CD1c-positive myeloid dendritic cell (primary cell): ENCODE results near the gene DCTN4.
A peak's percentile ranks its signal among the peaks of the same experiment; 100 is the strongest.

ENCODE experiments used
- DNase-seq: peaks from one replicate; pipeline ENCODE4 v3.0.0-alpha.2; 2016; ENCODE audit errors: extremely low spot score

The DCTN4 gene

DNA sequence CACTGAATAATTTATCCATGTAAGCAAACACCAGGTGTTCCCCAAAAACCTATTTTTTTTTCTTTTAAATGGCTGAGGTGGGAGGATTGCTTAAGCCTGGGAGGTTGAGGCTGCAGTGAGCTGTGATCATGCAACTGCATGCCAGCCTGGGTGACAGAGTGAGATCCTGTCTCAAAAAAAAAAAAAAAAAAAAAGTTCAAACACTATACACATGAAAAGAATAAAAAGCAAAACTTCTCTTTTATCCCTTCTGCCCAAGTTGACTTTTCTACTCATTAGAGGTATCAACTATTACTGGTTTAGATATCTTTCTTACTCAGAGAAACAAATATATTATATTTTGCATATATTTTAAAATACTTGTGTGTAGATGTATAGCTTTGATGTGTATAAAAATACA, 17.8 kb downstream of the DCTN4 start:
- DNase-seq, result no peak

DNA sequence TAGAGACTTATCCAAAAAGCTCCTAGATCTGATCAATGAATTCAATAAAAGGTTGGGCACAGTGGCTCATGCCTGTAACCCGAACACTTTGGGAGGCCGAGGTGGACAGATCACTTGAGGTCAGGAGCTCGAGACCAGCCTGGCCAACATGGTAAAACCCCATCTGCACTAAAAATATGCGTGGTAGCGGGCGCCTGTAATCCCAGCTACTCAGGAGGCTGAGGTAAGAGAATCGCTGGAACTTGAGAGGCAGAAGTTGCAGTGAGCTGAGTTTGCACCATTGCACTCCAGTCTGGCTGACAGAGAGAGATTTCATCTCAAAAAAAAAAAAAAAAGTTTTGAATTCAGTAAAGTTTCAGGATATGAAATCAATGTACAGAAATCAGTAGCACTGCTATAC, 20.0 kb downstream of the DCTN4 start:
- no peak for DNase-seq

DNA sequence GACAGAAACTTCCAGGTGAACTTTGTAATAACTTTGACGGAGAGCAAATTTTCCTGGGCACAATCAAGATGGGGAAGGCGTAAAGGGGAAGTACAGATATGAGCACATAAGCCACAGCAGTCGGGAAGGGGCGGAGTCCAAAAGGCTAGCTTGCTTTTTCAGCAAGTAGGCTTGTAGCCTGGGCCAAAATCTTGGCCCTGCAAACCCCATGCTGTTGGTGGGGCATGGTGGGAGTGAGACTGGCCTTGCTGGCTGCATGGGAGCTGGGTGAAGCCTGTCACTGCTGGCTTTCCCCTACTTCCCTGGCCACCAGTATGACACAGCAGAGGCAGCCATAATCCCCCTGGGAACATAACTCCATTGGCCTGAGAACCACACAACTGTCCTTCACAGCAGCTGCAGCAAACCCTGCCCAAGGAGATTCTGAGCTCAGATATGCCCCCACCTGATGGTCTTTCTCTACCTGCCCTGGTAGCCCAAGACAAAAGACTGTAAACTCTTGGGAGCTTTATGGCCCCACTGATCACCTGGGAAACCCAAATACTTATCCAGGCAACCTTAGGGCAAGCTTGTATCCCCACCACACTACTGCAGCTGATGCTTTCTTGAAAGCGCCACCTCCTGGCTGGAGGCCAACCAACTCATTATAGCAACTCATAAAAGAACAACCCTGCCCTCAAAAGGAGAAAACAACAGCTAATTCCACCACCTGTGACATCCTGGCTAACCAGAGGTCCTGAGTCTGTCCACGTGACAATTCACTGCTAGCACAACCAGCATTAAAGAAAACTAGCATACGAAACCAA, 24.0 kb downstream of the DCTN4 start:
- DNase-seq, result peak; percentile 86

DNA sequence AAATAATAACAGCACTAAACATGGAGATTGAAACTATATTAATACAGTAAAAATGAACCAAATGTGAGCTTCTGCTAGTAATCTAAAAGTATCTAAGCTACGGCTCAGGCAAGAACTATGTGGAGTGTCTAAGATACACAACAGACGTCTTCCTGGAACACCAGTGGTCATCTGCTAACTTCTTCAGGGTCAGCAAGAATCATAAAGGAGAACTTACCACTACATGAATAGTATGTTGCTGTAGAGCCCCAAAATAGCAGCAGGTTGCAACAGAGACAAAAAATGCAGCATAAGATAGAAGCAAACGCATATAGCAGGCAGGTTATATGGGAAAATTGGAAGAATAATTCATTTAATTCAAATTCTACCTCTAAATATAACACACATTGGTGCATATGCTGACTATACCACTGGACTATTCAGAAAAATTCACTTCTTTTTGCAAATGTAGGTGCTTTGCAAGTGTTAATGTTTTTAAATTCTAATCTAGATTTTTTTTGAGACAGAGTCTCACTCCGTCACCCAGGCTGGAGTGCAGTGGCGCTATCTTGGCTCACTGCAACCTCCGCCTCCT, 27.1 kb downstream of the DCTN4 start:
- DNase-seq, result peak; percentile 14

DNA sequence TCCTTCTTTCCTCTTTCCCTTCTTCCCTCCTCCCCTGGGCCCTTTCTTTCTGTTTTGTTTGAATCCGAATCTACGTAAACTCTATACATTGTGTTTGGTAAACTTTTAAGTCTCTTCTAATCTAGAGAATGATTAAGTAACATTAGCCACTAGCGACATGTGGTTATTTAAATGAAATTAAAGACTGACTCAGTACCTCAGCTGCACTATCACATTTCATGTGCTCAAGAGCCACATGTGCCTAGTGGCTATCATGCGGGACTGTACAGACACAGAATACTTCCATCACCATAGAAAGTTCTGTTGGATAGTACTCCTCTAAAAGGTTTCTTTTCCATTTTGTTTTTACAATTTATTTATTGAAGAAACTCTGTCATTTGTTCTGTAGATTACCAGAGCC, 29.0 kb downstream of the DCTN4 start:
- no peak for DNase-seq

DNA sequence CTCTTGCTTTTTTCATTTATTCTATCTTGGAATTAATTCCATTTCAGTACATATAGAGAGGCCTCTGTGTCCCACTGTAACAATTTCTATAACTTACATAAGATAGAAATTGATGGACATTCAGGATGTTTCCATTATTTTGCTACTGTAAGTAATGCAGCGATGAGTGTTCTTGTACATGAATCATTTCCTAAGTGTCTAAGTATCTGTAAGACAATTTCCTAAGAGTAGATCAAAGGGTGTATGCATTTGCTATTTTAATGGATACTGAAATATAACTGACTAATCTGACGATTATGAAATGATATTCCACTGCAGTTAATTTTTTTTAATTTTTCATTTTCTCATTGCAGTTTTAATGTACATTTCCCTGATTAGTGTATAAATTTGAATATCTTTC, 35.0 kb downstream of the DCTN4 start:
- DNase-seq, result no peak

DNA sequence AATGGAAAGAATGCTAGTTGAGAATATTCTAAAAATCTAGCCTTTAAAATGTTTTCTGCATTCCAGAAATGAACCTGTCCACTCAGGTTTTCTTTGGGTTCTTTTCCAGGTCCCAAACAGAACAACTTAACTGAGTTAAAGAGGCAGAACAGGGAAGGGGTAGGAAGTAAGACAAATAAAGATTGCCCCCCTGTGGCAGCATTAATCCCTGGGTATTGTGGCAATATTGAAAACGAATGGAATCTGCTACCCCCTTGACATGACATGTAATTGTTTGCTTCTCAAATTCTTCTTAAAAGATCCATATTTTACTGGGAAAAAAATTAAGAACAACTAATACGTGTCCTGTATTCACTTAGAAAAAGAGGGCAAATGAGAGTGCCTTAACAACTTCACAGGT, 48.7 kb downstream of the DCTN4 start:
- no peak for DNase-seq

DNA sequence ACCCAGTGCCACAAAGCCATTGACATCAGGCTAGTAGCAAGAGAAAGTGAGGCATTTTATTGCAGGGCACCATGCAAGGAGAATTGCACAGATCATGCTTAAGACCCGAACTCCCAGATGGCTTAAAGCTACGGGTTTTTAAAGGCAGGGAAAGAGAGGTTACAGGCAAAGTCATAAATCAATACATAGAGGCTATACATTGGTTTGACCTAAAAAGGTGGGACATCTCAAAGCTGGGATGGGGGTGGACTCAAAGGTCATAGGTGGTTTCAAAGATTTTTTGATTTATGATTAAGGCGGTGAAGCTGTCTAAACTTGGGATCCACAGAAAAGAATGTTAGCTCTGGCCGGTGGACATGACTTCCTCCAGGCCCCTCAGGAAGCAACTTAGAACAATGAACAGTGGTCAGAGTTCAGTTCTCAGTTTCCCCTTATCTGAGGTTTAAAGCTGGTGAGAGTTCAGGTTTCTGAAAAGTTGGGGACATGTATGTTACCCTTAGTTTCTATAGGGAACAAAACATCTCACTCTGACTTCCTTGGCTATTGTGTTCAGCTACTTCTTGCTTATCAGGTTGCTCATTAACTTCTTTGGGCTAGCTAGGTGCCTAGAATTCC, 51.9 kb downstream of the DCTN4 start:
- DNase-seq, result no peak

DNA sequence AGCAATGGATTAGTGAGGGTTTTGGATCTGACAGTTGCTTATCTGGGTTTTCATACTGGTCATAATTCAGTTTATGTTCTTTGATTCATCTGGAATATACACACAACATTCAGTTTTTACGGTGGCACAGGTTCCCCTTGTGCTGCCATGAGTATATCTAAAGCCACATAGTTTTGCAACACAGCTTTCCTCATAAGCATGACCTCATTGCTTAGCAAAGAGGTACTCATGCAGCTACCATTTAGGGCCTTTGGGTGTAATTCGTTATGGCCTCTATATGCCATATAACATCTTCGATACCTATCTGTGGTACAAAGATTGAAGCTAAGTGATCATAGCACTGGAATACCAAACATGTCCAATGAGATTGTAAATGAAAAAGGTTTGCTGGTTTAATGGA, 55.1 kb downstream of the DCTN4 start:
- DNase-seq, result peak; percentile 64

DNA sequence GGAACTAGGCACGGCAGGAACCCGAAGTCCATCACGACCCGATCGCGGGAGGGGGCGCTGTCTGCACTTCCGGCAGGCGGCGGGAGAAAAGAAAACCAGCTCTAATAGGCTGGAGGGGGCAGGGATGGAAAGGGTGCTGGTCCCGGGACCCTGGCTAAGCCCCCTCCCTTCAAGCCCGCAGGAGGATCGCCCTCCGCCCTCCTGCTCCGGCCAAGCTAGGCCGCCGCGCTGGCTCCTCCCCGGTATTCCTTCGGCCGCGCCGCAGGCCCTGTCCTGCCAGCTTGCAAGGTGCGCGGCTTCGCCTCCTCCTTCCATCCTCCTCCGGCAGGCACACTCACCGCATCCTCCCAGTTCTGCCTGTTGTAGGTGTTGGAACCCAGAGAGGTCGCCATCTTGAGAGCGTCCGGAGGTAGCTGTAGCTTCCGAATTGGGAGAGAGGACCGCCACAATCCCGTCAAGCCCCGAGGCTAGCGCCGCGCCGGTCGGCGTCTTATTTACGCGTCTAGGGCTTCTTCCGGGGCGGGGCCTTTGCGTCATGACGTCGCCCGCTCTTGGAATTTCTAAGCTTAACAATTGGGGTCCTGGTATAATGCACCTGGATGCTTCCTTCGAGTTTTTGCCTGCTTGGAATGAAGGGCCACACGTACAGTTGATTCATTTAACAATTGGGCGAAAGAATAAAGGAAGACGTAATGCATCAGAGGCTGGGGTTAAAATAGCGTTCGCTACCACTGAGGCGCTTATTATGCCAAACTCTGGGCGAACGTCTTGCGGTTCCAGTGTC, 58.0 kb downstream of the DCTN4 start, which contains the start of gene RBM22:
Gene RBM22, minus strand, starts transcription at position 469 of the 784 bp plus-strand sequence. Its CDS starts 77 bp downstream, at position 392.
- DNase-seq, result peak; percentile 95

DNA sequence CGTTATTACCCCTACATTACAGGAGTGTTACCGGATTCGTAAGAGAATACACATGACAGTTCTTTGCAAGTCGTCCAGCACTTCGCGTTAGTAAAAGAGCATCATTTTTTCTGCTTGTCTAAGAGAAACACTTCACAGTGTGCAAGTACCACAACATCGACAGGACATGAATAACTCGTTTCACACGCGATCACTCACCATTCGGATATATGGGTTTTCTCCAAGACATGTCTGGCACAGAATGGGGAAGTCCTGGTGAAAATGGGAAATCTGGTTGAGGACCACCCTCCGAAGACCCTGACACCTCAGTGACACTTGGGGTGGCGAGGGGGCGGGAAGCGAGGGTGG, 58.6 kb downstream of the DCTN4 start:
- DNase-seq, result peak; percentile 70

DNA sequence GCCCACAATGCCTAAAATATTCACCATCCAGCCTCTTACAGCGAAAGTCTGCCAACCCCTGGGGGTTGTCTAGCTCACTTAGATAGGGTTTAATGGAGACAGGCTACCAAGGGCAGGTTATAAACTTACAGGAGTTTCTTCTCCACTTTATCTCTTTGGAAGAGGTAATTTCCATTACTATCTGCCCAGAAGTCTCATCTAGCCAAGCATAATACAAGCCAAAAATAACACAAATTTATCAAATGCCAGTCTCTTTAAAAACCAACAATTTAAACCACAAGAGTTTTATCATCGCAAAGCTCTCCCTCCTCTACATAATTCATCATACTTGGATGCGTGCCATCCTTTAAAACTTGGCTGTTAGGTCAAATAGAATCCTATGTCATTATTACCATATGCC, 64.2 kb downstream of the DCTN4 start:
- no peak for DNase-seq

DNA sequence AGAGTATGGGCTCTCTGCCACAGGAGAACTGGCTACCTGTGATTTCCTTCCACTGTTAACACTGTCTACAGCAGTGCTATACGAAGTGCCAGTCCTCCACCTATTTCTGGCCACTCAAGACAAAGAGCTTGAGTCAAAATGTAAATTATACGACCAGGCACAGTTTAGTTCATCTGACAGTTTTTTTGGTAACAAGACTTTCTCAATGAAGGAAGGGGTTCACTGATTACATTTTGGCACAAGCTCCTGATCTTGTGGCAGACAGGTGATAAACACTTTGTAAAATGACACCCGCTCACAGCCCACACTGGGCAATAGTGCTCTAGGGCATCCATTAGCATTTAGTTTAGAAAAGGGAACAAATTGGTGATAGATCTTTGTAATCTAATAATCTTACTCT, 66.5 kb downstream of the DCTN4 start:
- no peak for DNase-seq

DNA sequence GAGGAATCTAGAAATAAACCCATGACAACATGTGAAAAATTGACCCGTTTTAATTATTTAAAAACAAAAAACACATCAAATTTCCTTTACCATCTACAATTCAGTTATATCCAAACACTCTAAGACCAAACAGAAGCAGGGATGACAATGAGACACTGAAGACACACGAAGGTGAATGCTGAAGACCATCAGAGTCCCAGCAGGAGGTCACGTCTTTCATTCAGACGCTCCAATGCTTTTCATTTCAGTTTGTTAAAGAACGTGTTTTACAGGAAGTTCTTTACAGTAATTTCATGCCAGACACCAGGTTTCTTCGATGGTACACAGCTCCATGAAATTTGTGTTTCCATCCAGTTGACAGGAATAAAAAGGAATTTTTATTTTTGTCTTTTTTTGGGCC, 68.1 kb downstream of the DCTN4 start:
- no peak for DNase-seq

DNA sequence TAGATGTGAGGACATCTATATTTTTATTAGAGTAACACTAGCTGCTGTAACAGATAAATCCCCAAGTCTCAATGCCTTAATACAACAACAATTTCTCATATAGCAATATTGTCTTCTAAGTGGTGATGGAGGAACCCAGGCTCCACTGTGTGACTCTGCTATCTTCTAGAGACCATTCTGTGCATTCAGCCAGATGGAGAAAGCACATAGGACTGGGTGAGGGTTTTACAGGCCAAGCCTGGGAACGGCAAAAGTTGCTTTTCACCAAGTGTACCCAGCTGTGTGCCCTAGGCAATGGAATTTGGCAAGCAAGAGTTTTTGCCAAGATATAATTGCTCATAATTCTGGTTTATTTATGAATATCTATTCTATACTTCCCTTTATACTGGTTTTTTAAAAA, 69.7 kb downstream of the DCTN4 start:
- DNase-seq, result no peak

DNA sequence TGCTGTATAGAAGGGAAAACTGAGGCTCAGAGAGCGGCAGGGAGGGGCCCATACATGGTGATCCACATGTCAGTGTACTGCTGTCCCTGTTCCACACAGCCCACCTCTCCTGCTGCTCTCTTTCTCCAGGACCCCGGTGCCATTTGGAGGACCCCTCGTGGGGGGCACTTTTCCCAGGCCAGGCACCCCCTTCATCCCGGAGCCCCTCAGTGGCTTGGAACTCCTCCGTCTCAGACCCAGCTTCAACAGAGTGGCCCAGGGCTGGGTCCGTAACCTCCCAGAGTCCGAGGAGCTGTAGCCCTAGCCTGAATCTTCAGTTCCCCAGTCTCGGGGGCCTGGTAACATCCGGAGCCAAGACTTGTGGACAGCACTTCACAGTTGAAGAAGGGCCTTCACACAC, 82.2 kb downstream of the DCTN4 start:
- no peak for DNase-seq

DNA sequence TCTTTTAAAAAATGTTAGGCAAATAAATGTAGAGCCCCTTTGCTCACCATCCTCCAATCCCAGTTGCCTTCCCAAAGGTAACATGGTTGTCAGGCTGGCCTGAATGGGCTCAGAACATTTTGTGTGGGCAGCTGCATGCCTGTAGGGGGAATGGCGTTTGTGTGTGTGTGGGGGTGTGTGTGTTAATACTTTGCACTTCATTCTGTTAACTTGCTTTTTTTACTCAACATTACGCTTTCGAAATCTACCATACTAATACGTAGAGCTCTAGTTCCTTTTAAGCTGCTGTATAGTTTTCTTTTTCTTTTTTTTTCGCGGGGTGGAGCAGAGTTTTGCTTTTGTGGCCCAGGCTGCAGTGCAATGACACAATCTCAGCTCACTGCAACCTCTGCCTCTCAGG, 83.7 kb downstream of the DCTN4 start:
- peak; percentile 33 for DNase-seq

DNA sequence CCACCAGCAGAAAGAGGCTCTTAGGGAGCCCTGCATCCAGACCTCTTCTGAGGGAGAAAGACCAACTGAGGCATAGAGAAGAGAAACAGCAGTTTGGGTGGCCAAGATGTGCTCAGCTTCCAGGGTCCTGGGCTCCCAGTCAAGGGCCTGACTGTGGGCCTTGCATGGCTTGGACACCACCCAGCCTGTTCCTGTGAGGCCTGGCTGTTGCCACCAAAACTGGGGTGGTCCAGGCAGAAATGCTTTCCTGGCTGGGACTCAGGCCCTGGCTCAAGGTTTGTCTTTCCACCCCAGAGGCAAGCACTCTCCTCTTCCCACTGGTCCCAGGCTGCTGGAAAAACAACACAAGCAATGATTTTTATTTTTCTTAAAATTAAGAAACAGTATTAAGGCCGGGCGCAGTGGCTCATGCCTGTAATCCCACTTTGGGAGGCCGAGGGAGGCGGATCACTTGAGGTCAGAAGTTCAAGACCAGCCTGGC, 84.4 kb downstream of the DCTN4 start:
- no peak for DNase-seq

DNA sequence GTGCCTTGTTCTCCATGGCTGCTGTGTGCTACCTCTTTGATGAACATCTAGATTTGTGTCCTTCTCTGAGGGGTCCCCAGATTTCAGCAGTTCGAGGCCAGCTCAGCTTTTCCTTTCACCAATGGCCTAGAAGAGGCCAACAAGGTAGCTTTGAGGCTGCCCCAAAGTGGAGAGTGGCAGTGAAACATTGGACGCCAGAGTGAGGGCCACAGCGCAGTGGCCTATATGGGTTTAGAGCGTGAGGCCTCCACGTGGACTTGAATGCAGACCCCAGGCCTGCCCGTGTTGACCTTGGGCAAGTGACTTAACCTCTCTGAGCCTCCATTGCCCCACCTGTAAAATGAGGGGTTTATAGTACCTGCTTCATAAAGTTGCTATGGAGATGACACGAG, 85.9 kb downstream of the DCTN4 start:
- no peak for DNase-seq

DNA sequence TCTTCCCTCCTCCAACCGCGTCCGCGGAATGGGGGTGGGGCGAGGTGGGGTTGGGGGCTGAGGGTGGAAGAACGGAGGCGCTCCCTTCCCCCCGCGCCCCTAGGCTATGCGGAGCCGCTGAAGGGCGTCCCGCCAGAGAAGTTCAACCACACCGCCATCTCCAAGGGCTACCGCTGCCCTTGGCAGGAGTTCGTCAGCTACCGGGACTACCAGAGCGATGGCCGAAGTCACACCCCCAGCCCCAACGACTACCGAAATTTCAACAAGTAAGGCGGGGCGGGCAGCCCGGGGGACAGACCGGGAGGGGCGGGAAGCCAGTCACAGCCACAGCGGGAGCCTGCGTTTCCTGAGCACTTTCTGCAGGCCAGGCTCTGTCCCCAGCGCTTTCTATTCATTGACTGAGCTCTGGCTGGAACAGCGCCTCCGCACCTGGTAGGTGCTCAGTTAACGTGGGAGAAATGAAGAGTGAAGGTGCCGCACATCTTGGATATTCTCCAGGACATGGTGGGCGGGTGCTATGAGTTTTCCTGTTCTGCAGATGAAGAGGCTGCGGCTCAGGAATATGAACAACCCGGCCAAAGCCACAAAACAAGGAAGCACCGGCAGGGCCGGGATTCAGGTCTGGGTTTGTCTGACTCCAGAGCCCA, 86.5 kb downstream of the DCTN4 start:
- DNase-seq, result peak; percentile 23

DNA sequence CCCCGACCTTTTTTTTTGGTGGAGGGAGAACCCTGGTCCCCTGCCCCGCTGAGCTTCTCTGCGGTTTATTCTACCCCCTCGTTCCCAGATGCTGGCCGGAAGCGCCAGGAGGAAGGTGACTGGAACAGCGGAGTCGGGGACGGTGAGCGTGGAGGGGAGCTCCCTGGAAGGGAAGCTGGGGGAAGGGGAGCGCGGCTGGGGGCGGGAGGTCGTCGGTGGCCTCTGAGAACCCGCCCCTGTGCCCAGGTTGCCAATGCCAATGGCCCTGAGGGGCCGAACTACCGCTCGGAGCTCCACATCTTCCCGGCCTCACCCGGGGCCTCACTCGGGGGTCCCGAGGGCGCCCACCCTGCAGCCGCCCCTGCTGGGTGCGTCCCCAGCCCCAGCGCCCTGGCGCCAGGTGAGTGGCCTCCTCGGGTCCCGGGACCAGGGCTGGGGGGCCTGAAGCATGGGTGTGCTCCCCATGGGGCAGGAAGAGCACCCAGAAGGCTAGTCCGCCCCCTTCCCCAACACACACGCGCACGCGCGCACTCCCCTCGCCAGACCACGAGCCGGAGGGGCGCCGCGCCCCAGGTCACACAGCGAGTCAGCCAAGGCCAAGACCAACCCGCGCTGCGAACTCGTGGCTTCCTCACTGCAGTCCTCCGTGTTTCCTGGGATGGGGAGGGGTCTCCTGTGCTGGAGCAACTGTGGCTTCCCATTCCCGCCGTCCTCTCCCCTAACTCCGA, 87.1 kb downstream of the DCTN4 start:
- peak; percentile 18 for DNase-seq
